WTC11 (cell line): ENCODE measurements around the gene COA1.

Source experiments
- CREB1 ChIP-seq: sonication (generic); formaldehyde crosslinking; IDR thresholded peaks from 2 replicates; pipeline ENCODE4 v1.8.0; 2023; ENCODE audit warnings: mild to moderate bottlenecking, missing genetic modification reagents
- CTCF ChIP-seq: fragments of 200-600 bp; IDR thresholded peaks from 2 replicates; pipeline ENCODE4 v1.8.0; 2022; ENCODE audit warnings: antibody characterized with exemption
- GABPB1 ChIP-seq: sonication (generic); formaldehyde crosslinking; IDR thresholded peaks from 2 replicates; pipeline ENCODE4 v1.8.1; 2023; ENCODE audit warnings: mild to moderate bottlenecking, missing genetic modification reagents

GRCh38 chr7:43754596-43754995 lies 25.3 kb upstream of the COA1 start:
- no peak for TF ChIP-seq CTCF
- no peak for TF ChIP-seq CREB1 (CRISPR knock-in tag)
- TF ChIP-seq GABPB1 (CRISPR knock-in tag), result no peak
